Muscle of arm (tissue), 12 donors: ENCODE results near the gene CTNNAL1. TPM values are rescaled to one million over a fixed set of nuclear protein-coding genes. Genes with fewer than 3 reads are reported as not detected.
A peak's percentile ranks its signal among the peaks of the same experiment; 100 is the strongest.

ENCODE experiments used
- DNase-seq: peaks from one replicate; pipeline ENCODE4 v3.0.0-alpha.2; 2013
- polyA plus RNA-seq, 12 donors: library from polyadenylated mRNA; unstranded; fragments of 120-200 nt; gene quantifications; one replicate each; pipeline ENCODE4 v1.2.1, GENCODE V29; 2013; ENCODE audit not compliant: insufficient read length in 12 of 12

Gene CTNNAL1
- polyA plus RNA-seq, 12 donors, result 25.4 to 35.1 (median 31.2) TPM; not detected in 1

- DNase-seq, result no peak
Measured at GRCh38 chr9:109031241-109031640, 17.9 kb upstream of the CTNNAL1 start.

- DNase-seq, result no peak
Measured at GRCh38 chr9:109030426-109030825, 17.1 kb upstream of the CTNNAL1 start.

GRCh38 chr9:109028457-109028856 lies 15.2 kb upstream of the CTNNAL1 start:
- no peak for DNase-seq

GRCh38 chr9:109027176-109027575 lies 13.9 kb upstream of the CTNNAL1 start:
- DNase-seq, result no peak

GRCh38 chr9:109026306-109026705 lies 13.0 kb upstream of the CTNNAL1 start:
- no peak for DNase-seq

DNA sequence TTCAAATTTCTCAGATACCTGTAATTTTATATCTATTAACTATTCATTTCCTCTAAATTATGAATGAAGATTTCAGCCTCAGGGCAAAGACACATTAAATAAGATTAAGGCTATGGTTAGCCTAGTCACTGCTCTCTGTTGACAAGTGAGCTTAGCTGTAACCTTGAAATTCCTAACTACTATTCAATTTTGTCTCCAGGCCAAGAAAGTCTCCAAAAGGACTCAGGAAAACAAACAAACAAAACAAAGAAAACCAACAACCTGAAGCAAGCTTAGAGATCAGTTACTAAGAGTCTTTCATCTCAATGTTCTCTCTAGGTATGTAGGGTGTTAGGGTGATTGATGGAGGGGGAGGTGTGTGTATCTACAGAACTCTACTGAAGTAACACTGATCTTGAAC lies 9.6 kb upstream of the CTNNAL1 start:
- no peak for DNase-seq

- no peak for DNase-seq
Measured at GRCh38 chr9:109020581-109021511, 7.5 kb upstream of the CTNNAL1 start.

DNA sequence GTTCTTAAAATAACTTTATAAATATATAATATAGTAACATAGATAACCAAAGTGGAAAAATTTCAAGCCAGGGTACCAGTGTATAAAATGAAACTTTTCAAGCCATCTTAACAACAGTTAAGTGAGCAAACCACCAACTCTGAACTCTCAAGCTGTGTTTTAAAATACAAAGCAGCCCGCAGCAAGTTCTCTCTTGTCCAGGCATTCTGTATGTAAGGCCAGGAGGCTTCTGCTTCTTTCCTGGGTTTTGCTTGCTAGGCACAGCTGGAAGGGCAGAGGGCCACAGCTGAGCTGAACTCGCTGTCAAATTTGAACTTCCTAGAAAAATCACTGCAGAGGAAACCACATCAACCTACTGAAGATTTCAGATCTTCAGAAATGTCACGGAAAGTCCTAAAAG lies 6.8 kb upstream of the CTNNAL1 start:
- DNase-seq, result no peak

DNA sequence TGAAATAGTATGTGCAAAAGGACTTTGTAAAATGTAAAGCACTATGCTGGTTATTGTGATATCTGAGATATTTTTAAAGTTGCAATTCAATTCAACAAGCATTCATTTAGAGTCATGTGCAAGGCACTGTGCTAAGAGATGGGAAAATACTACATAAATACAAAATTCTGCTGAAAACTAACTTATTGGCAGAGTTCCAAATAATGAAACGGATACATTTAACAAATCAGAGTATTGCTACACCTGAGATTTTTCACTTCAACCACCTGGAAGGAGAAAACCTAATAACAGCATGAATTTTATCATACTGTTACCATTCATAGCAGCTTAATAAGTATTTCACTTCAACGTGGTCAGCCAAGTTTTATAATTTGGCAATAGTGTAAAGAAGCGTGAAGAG lies 6.1 kb upstream of the CTNNAL1 start:
- no peak for DNase-seq

GRCh38 chr9:109017493-109017892 lies 4.2 kb upstream of the CTNNAL1 start:
- no peak for DNase-seq

- no peak for DNase-seq
Measured at GRCh38 chr9:109017061-109017460, 3.8 kb upstream of the CTNNAL1 start.

DNA sequence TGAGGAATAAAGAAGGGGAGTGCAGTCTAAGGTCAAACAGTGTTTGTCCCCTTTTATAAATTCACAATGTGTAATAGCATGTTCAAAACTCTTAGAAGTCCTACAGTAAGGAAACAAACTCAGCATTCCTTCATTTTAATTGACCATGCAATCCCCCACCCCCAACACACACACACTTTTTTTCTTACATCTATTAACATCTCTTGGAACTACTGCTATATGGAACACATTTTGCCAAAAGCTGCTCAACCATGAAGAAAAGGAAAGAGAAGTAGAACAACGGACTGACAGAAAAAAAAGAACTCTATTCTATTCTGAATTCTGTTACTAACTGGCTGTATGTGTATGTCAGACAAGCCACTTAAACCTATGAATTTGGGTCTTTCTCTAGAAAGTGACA lies 2.8 kb upstream of the CTNNAL1 start:
- DNase-seq, result no peak

DNA sequence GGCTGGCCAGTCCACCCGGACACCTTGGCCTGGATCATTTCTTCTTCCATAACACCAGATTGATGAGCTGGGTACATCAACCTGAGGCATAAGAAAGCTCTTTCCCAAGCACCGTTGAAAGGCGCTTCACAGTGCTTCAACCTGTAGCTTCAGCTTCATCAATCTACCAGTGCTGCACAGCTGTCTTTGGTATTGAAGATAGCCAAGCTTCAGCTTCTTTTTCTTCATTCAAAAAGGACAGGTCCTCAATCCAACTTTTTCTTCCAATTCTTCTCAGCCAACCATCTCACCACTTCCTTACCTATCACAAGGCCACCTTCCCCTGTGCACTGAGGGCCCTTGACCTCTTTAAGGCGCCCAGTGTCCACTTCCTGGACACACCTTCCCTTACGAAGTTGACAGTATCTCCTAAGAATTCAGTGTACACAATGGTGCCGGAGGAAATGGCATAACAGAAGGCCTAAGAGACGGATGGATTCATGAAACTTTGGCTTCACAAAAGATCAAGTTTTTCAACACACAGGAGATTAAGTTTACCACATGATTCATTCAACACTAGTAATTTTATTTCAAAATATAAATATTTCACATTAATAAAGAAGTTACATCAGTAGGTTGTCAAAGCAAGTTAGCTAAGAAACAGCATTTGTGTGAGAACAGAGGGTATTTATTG lies 1.4 kb upstream of the CTNNAL1 start:
- no peak for DNase-seq

- peak; percentile 47 for DNase-seq
Measured at GRCh38 chr9:109013679-109014607, 644 bp upstream of the CTNNAL1 start.

GRCh38 chr9:109012009-109012875 lies 1.1 kb downstream of the CTNNAL1 start:
- DNase-seq, result peak; percentile 65

DNA sequence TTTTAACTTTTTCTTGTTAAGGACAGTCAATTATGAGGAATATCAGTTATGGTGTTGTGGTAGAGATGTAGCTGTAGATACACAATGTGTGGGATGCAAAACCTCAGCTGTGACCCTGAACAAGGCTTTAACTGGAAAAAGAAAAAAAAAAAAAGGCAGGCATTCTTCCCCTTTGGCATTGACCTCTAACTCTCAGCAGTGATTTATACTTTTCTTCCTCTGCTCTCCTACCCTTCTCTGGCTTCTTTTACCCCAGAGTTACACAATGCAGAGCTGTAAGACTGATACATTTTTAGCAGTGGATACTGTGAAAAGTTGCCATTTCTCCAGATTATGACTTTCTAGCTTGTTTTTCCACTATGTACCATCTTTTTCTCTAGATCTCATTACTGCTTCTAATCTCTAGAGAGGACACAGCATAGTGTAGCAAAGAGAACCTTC lies 2.0 kb downstream of the CTNNAL1 start:
- DNase-seq, result no peak

GRCh38 chr9:109010746-109011145 lies 2.6 kb downstream of the CTNNAL1 start:
- DNase-seq, result no peak

GRCh38 chr9:109005678-109006077 lies 7.6 kb downstream of the CTNNAL1 start:
- no peak for DNase-seq

- no peak for DNase-seq
Measured at GRCh38 chr9:109003116-109003515, 10.2 kb downstream of the CTNNAL1 start.

GRCh38 chr9:109002141-109002540 lies 11.2 kb downstream of the CTNNAL1 start:
- DNase-seq, result no peak

- DNase-seq, result no peak
Measured at GRCh38 chr9:109001275-109001676, 12.0 kb downstream of the CTNNAL1 start.
